GM23338 (cell line): ENCODE results near the gene RYR1. TPM values are rescaled to one million over a fixed set of nuclear protein-coding genes. Genes with fewer than 3 reads are reported as not detected.

ENCODE experiments used
- ATAC-seq: fragments of 200-7000 bp; cut with Tn5 transposase; 3 replicates; pipeline ENCODE4 v1.9.1; 2020
- DNase-seq: peaks from one replicate; pipeline ENCODE4 v3.0.0-alpha.2; 2015; ENCODE audit warnings: low spot score
- H2AFZ ChIP-seq: fragments of 200-600 bp; sonication (generic); 2 replicates; pipeline ENCODE4 v1.8.0; 2016; ENCODE audit warnings: antibody characterized with exemption, mild to moderate bottlenecking, moderate library complexity
- H3F3A ChIP-seq: fragments of 200-600 bp; sonication (generic); replicated peaks from 2 replicates; pipeline ENCODE4 v1.8.0; 2017; ENCODE audit warnings: antibody characterized with exemption, mixed run types, low read depth
- H3K27ac ChIP-seq: fragments of 200-600 bp; sonication (generic); 2 replicates; pipeline ENCODE4 v1.6.1; 2016; ENCODE audit warnings: low read depth
- H3K27me3 ChIP-seq: fragments of 200-600 bp; sonication (generic); 2 replicates; pipeline ENCODE4 v1.8.0; 2016; ENCODE audit warnings: mild to moderate bottlenecking, mixed run types, moderate library complexity; ENCODE audit not compliant: insufficient read depth
- H3K36me3 ChIP-seq: fragments of 200-600 bp; sonication (generic); 2 replicates; pipeline ENCODE4 v1.8.0; 2016; ENCODE audit warnings: mild to moderate bottlenecking; ENCODE audit not compliant: insufficient read depth
- H3K4me1 ChIP-seq: fragments of 200-600 bp; sonication (generic); 2 replicates; pipeline ENCODE4 v1.8.0; 2016; ENCODE audit warnings: mild to moderate bottlenecking, moderate library complexity; ENCODE audit not compliant: insufficient read depth
- H3K4me2 ChIP-seq: fragments of 200-600 bp; sonication (generic); 2 replicates; pipeline ENCODE4 v1.7.1; 2017; ENCODE audit warnings: mixed run types
- H3K4me3 ChIP-seq: fragments of 200-600 bp; sonication (generic); 2 replicates; pipeline ENCODE4 v1.6.1; 2016; ENCODE audit warnings: mixed run types
- H3K79me2 ChIP-seq: fragments of 200-600 bp; sonication (generic); replicated peaks from 2 replicates; pipeline ENCODE4 v1.8.0; 2017; ENCODE audit warnings: mild to moderate bottlenecking; ENCODE audit not compliant: insufficient read depth
- H3K9me2 ChIP-seq: fragments of 200-600 bp; sonication (generic); 2 replicates; pipeline ENCODE4 v1.8.0; 2017; ENCODE audit not compliant: insufficient read depth
- H4K20me1 ChIP-seq: fragments of 200-600 bp; sonication (generic); replicated peaks from 2 replicates; pipeline ENCODE4 v1.8.0; 2017; ENCODE audit warnings: mild to moderate bottlenecking; ENCODE audit not compliant: insufficient read depth
- H3K27ac Mint-ChIP-seq: 2 replicates; pipeline ENCODE4 v1.8.0; 2020; ENCODE audit warnings: inconsistent platforms, mild to moderate bottlenecking, moderate library complexity, mixed read lengths
- H3K27me3 Mint-ChIP-seq: 3 replicates; pipeline ENCODE4 v1.8.0; 2022; ENCODE audit warnings: low read depth, mild to moderate bottlenecking, moderate library complexity, mixed read lengths, inconsistent platforms; ENCODE audit not compliant: insufficient read depth, poor library complexity
- H3K36me3 Mint-ChIP-seq: 3 replicates; pipeline ENCODE4 v1.8.0; 2021; ENCODE audit warnings: low read depth, mild to moderate bottlenecking, inconsistent platforms, moderate library complexity, mixed read lengths
- H3K4me1 Mint-ChIP-seq: 3 replicates; pipeline ENCODE4 v1.8.0; 2020; ENCODE audit warnings: mild to moderate bottlenecking, inconsistent platforms, mixed read lengths
- H3K4me3 Mint-ChIP-seq: 3 replicates; pipeline ENCODE4 v1.8.0; 2021; ENCODE audit warnings: moderate library complexity, mild to moderate bottlenecking, inconsistent platforms, mixed read lengths
- H3K9me3 Mint-ChIP-seq: 3 replicates; pipeline ENCODE4 v1.8.0; 2020; ENCODE audit warnings: moderate library complexity, mild to moderate bottlenecking, inconsistent platforms, mixed read lengths
- CTCF ChIP-seq, 2 experiments: fragments of 200-600 bp in 1 of 2; sonication (generic) in 1 of 2; conservative IDR thresholded peaks; 2 replicates each; pipeline versions ENCODE4 v1.5.1 to v1.6.1; 2016 to 2017; ENCODE audit warnings: antibody characterized with exemption in 2 of 2, low read depth in 2 of 2, mild to moderate bottlenecking in 2 of 2, moderate library complexity in 1 of 2
- EZH2phosphoT487 ChIP-seq: fragments of 200-600 bp; sonication (generic); IDR thresholded peaks from one replicate; pipeline ENCODE4 v1.8.1; 2018; ENCODE audit warnings: antibody characterized with exemption; ENCODE audit not compliant: unreplicated experiment
- STAT1 ChIP-seq: IDR thresholded peaks from one replicate; pipeline ENCODE4 v1.6.1; 2016; ENCODE audit warnings: antibody characterized with exemption; ENCODE audit not compliant: unreplicated experiment
- ZNF331 ChIP-seq: fragments of 250-450 bp; sonication (Bioruptor Pico); IDR thresholded peaks from 2 replicates; pipeline ENCODE4 v1.5.0; 2020; ENCODE audit warnings: low read depth, mild to moderate bottlenecking, moderate library complexity
- ZNF462 ChIP-seq: fragments of 250-450 bp; sonication (Bioruptor Pico); IDR thresholded peaks from 2 replicates; pipeline ENCODE4 v1.5.0; 2020; ENCODE audit warnings: mild to moderate bottlenecking, moderate library complexity
- polyA plus RNA-seq: library from polyadenylated mRNA; unstranded; fragments of >200 nt; fragmentation: Nextera tagmentation; extraction: Ambion mirVana; gene quantifications from 2 replicates; pipeline ENCODE4 v1.2.1, GENCODE V29; 2016
- total RNA-seq: library from RNA; depleted of rRNA; stranded (reverse); fragments of >200 nt; shearing (Covaris generic); gene quantifications from 2 replicates; pipeline ENCODE4 v1.2.3, GENCODE V29; 2014

Gene RYR1
- total and polyA plus RNA-seq, 2 experiments from 2014 or later = 4.0 to 26.7 TPM

- no peak for TF ChIP-seq ZNF462 (CRISPR knock-in tag)
- TF ChIP-seq CTCF (conservative IDR thresholded peaks at IDR 0.05; ENCODE audit: low read depth in 2 of 2) = no peak
- no peak for TF ChIP-seq STAT1
- TF ChIP-seq ZNF331 (CRISPR knock-in tag) = no peak
Observed at GRCh38 chr19:38569368-38569983, 136.0 kb downstream of the RYR1 start (continued).

GRCh38 chr19:38571682-38572081 is 138.2 kb downstream of the RYR1 start:
- Histone ChIP-seq H3K4me2 (no peak overlapping the region), H3K4me3 (no peak overlapping the region), H3K36me3 (no peaks in the 10 kb centered on the region; the same call in 1 of the 2 replicates), H3K4me1 (no peaks in the 10 kb centered on the region), H2AFZ (no peak overlapping the region), H3K79me2 (no peaks in the 10 kb centered on the region), H3F3A (0 out of 2 replicates have a peak, but pooled peaks cover 6% of the 10 kb centered on the region), H3K27me3 (no peaks in the 10 kb centered on the region), H3K27ac (no peak overlapping the region), H4K20me1 (no peaks in the 10 kb centered on the region; the same call in 1 of the 2 replicates), H3K9me2 (no peaks in the 10 kb centered on the region)
- H3K4me1 Mint-ChIP-seq = no peaks in the 10 kb centered on the region
- peaks cover 4% of the 10 kb centered on the region; the same call in 2 of the 3 replicates for H3K36me3 Mint-ChIP-seq
- DNase-seq = no peak
- H3K27ac Mint-ChIP-seq = no peak overlapping the region
- ATAC-seq = no peak
- peaks cover 3% of the 10 kb centered on the region; the same call in 1 of the 3 replicates for H3K9me3 Mint-ChIP-seq
- H3K4me3 Mint-ChIP-seq = no peak overlapping the region
- peaks cover 10% of the 10 kb centered on the region for H3K27me3 Mint-ChIP-seq
- no peak for TF ChIP-seq ZNF462 (CRISPR knock-in tag)
- no peak for TF ChIP-seq EZH2phosphoT487
